Measurements from ENCODE around the gene SH3GL1.

- TF ChIP-seq EZH2 (IDR thresholded peaks at IDR 0.05): no peak
- no peak for TF ChIP-seq POLR2AphosphoS5 (IDR thresholded peaks at IDR 0.05; ENCODE audit: borderline replicate concordance, low read depth, low read length)
These were observed 30.5 kb downstream of the SH3GL1 start for GRCh38 chr19:4369888-4370260.

All from SK-N-MC (cell line).